Panc1 (cell line): ENCODE measurements around the gene SNTA1. TPM values are rescaled to one million over a fixed set of nuclear protein-coding genes. Genes with fewer than 3 reads are reported as not detected.

Experiments
- ATAC-seq: fragments of 200-7000 bp; cut with Tn5 transposase; 2 replicates; pipeline ENCODE4 v1.9.1; 2020; ENCODE audit warnings: mild to moderate bottlenecking, moderate library complexity
- BruUV-seq: library from RNA; stranded (reverse); fragments of 400-500 nt; replicated peaks from 2 replicates; lab custom pipeline; 2021; lab: Mats Ljungman, UMichigan
- CTCF ChIA-PET: fragments of 300-600 bp; sonication (Branson Sonifier 250); formaldehyde crosslinking; loops from one replicate; lab custom pipeline; 2022; ENCODE audit warnings: antibody characterized with exemption; lab: Charles Lee
- POLR2A ChIA-PET: fragments of 300-600 bp; sonication (Branson Sonifier 250); formaldehyde crosslinking; loops from one replicate; lab custom pipeline; 2022; ENCODE audit warnings: antibody characterized with exemption; lab: Charles Lee
- DNase-seq: peaks from one replicate; pipeline ENCODE4 v3.0.0-alpha.2; 2010; ENCODE audit warnings: low read depth, low spot score
- H3K27ac ChIP-seq: 2 replicates; pipeline ENCODE4 v1.5.1; 2011; ENCODE audit warnings: mild to moderate bottlenecking, low read length, inconsistent platforms
- H3K27me3 ChIP-seq: fragments of 200-500 bp; sonication (Bioruptor generic); 2 replicates; pipeline ENCODE4 v1.6.0; 2014; ENCODE audit warnings: low read length, inconsistent platforms; ENCODE audit not compliant: control insufficient read depth, insufficient read depth
- H3K36me3 ChIP-seq: fragments of 200-500 bp; sonication (Bioruptor generic); 2 replicates; pipeline ENCODE4 v1.5.1; 2014; ENCODE audit warnings: inconsistent platforms, mild to moderate bottlenecking, low read length, moderate library complexity; ENCODE audit not compliant: control insufficient read depth, insufficient read depth
- H3K4me1 ChIP-seq: 2 replicates; pipeline ENCODE4 v1.5.1; 2011; ENCODE audit warnings: inconsistent platforms, mild to moderate bottlenecking, low read length, moderate library complexity; ENCODE audit not compliant: control insufficient read depth, insufficient read depth
- H3K4me3 ChIP-seq, 2 experiments: 2 replicates each; pipeline ENCODE4 v1.5.1; 2011 to 2012; ENCODE audit warnings: low read depth in 2 of 2, low read length in 2 of 2, mild to moderate bottlenecking in 2 of 2, inconsistent platforms in 1 of 2, moderate library complexity in 1 of 2
- H3K9me3 ChIP-seq: fragments of 200-500 bp; sonication (Bioruptor generic); 2 replicates; pipeline ENCODE4 v1.5.1; 2014; ENCODE audit warnings: low read depth, mild to moderate bottlenecking, inconsistent platforms, low read length, moderate library complexity; ENCODE audit not compliant: control insufficient read depth, insufficient read depth
- CTCF ChIP-seq: fragments of 450-650 bp; IDR thresholded peaks from 2 replicates; pipeline ENCODE4 v1.5.1; 2017; ENCODE audit warnings: mild to moderate bottlenecking
- POLR2AphosphoS5 ChIP-seq: IDR thresholded peaks from 2 replicates; pipeline ENCODE4 v1.6.1; 2012; ENCODE audit warnings: mild to moderate bottlenecking, low read depth, low read length, moderate library complexity
- REST ChIP-seq, 2 experiments: IDR thresholded peaks; 2 replicates each; pipeline ENCODE4 v1.6.1; 2011 to 2012; ENCODE audit warnings: low read depth in 2 of 2, control low read depth in 1 of 2, low read length in 1 of 2, mild to moderate bottlenecking in 1 of 2, moderate library complexity in 1 of 2; ENCODE audit not compliant: insufficient read depth in 1 of 2
- SIN3A ChIP-seq: IDR thresholded peaks from 2 replicates; pipeline ENCODE4 v1.6.1; 2012; ENCODE audit warnings: low read depth, mild to moderate bottlenecking, low read length, moderate library complexity, borderline replicate concordance; ENCODE audit not compliant: insufficient read depth
- TCF7L2 ChIP-seq: IDR thresholded peaks from 2 replicates; pipeline ENCODE4 v1.6.1; 2011; ENCODE audit warnings: mild to moderate bottlenecking, low read depth, low read length, inconsistent platforms
- in situ Hi-C: cut with HindIII; loops from 2 replicates; pipeline ENCODE4 v1.10.0; 2016; ENCODE audit warnings: low sequenced_read_pairs, low pct_unique_long_range_greater_than_20kb
- intact Hi-C: fragments of 100-400 bp; cut with micrococcal nuclease; formaldehyde crosslinking; loops from one replicate; pipeline ENCODE4 v1.10.0; 2022; ENCODE audit not compliant: unreplicated experiment
- total RNA-seq: library from RNA; stranded (reverse); gene quantifications from one replicate; pipeline ENCODE4 v1.2.1, GENCODE V29; 2021; ENCODE audit not compliant: unreplicated experiment

The SNTA1 gene
- total RNA-seq, 1 experiment from 2014 or later = 12.0 TPM

- no peaks in the 10 kb centered on the region for H3K27me3 ChIP-seq
- TF ChIP-seq CTCF (no peak), POLR2AphosphoS5 (no peak), TCF7L2 (no peak), SIN3A (no peak), REST (IDR thresholded peaks at IDR 0.05; ENCODE audit: insufficient read depth in 1 of 2, low read depth in 2 of 2, low read length in 1 of 2) (no peak)
- intact Hi-C loops (no loop called here), in situ Hi-C loops (no loop called here)
- no peak overlapping the region for H3K27ac ChIP-seq
- ChIA-PET CTCF (no interaction called here), POLR2A (no interaction called here)
- DNase-seq = no peak
- H3K36me3 ChIP-seq = no peaks in the 10 kb centered on the region
- no peak overlapping the region for H3K4me3 ChIP-seq
- no peaks in the 10 kb centered on the region for H3K4me1 ChIP-seq
- BruUV-seq = no TSS peak
- no peak for ATAC-seq
- H3K9me3 ChIP-seq = no peaks in the 10 kb centered on the region
Observed at GRCh38 chr20:33481431-33481941, 37.9 kb upstream of the SNTA1 start.

- ATAC-seq (no peak), DNase-seq (no peak)
- TF ChIP-seq REST (IDR thresholded peaks at IDR 0.05; ENCODE audit: insufficient read depth in 1 of 2, low read depth in 2 of 2, low read length in 1 of 2) (no peak), CTCF (no peak), POLR2AphosphoS5 (no peak), TCF7L2 (no peak), SIN3A (no peak)
- no peaks in the 10 kb centered on the region for H3K27me3 ChIP-seq
- H3K4me3 ChIP-seq = no peak overlapping the region
- intact Hi-C loops = no loop called here
- no TSS peak for BruUV-seq
- no peak overlapping the region for H3K27ac ChIP-seq
- ChIA-PET POLR2A (interaction anchor here (0.6 kb wide), 2 partner anchors 412 to 767 kb away, joined by 3 to 4 read pairs; no protein-coding TSS in a partner anchor), CTCF (no interaction called here)
- no peaks in the 10 kb centered on the region for H3K4me1 ChIP-seq
- no peaks in the 10 kb centered on the region for H3K9me3 ChIP-seq
- in situ Hi-C loops = no loop called here
- H3K36me3 ChIP-seq = no peaks in the 10 kb centered on the region
Observed at GRCh38 chr20:33480048-33480447, 36.5 kb upstream of the SNTA1 start.
